Myocyte (in vitro differentiated cells): ENCODE data around the gene D2HGDH. TPM values are rescaled to one million over a fixed set of nuclear protein-coding genes. Genes with fewer than 3 reads are reported as not detected.
"Not testable (repeated sequence)": the region's sequence is repeated elsewhere in the genome, so short reads cannot be mapped to it uniquely, and the experiment has no call there.

Source experiments
- DNase-seq: peaks from one replicate; pipeline ENCODE4 v3.0.0-alpha.2; 2012; ENCODE audit warnings: low read depth
- total RNA-seq: library from RNA; depleted of rRNA; stranded (reverse); fragments of >200 nt; gene quantifications from 2 replicates; pipeline ENCODE4 v1.2.3, GENCODE V29; 2014

D2HGDH gene
- total RNA-seq, 1 donor from 2014 or later = 17.3 TPM

DNA sequence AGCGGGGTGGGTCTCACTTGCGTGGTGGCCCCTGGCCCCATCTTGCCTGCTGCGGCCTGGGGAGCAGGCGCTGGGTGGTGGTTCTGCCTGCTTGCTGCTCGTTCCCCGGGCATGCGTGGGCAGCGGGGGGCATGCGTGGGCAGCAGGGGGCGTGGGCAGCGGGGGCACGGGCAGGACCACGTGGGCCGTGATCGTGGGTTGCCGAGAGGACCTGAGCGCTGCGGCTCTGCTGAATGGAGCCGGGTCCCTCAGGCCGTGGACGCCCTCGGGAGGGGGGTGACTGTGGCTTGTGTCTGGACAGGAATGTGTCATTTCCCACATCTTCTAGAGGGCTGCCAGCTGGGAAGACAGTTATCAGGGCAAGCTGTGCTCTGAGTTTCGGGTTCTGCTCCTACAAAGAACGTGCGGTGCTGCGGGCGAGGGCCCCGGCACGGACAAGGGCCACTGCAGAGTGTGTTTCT is 33.9 kb downstream of the D2HGDH start:
- DNase-seq = no peak

DNA sequence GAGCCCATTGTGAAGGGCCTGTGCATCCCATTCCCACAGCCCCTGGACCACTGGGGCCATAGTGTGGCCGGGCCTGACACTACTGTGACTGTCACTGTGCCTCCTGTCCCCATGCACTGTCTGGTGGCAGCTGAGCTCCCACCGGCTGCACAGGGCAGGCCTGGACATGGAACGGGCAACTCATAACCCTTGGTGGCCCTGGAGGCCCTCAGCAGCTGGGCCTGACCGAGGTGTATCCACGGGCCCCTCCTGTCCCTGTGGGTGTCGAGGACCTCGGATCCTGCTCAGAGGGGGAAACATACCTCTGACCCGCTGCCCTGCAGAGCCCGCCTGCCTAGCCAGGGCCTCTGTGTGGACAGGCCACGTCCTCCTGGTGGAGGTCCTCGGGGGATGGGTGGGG is 34.4 kb downstream of the D2HGDH start:
- no peak for DNase-seq

DNA sequence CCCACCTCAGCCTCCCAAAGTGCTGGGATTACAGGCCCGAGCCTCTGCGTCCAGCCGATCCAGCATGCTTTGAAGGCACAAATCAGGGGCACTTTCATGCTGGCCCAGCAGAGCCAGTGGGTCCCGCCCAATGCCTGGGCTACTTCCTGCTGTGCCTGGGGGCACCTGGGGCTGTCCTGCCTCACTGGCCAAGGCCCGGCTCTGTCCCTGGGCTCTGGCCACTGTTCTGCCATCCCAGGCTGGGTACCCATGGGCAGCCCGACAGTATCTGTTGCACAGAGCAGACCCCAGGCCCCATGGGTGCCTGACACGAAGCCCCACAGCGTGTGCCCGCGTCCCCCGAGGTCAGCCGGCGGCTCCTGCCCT is 35.4 kb downstream of the D2HGDH start:
- no peak for DNase-seq

DNA sequence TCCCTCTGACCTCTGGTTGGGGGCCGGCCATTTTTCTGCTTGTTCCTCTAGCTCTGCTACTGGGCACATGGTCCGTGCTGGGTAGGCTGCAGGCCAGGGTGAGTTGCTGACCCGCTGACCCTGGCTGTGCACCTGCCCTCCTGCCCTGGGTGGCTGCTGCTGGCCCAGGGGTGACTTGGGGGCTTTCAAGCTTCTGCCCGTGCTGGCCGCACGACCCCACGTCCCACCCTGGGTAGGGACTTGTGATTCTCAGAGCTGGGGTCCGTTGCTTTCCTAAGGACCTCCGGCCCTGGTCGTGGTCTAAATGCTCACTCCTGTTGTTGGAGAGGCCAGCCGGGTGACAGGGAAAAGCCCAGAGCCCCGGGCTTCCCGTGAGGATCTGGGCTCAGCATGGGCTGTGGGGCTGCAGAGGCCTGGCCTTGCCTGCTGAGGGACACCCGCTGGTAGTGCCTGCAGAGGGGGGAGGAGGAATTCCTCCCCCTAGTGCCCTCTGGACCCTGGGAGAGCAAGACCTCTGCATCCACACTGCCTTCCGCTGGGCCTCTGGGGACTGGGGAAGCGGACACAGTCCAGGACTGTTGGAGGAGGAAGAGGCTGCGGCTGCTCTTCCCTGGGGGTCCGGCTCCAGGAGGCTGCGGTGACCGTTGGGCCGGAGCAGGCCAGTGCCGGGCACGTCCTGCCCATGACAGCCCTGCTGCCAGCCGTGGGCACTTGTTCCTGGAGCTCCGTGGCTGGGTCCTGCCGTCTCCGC is 35.9 kb downstream of the D2HGDH start:
- no peak for DNase-seq

DNA sequence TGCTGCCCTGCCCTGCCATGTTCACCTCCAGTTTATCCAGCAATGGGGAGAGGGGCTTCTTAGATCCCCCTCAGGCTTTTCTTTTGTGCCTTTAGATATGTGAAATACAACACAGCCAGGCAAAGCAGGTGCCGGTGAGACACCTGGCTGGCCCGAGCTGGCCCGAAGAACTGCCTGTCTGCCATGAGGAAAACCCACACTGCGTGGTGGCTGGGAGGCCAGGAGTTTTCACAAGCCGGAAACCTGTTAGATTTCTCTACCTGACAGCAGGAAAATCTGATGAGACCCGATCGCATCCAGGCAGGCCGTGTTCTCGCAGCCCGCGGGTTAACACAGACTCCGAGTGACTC is 36.5 kb downstream of the D2HGDH start:
- no peak for DNase-seq

DNA sequence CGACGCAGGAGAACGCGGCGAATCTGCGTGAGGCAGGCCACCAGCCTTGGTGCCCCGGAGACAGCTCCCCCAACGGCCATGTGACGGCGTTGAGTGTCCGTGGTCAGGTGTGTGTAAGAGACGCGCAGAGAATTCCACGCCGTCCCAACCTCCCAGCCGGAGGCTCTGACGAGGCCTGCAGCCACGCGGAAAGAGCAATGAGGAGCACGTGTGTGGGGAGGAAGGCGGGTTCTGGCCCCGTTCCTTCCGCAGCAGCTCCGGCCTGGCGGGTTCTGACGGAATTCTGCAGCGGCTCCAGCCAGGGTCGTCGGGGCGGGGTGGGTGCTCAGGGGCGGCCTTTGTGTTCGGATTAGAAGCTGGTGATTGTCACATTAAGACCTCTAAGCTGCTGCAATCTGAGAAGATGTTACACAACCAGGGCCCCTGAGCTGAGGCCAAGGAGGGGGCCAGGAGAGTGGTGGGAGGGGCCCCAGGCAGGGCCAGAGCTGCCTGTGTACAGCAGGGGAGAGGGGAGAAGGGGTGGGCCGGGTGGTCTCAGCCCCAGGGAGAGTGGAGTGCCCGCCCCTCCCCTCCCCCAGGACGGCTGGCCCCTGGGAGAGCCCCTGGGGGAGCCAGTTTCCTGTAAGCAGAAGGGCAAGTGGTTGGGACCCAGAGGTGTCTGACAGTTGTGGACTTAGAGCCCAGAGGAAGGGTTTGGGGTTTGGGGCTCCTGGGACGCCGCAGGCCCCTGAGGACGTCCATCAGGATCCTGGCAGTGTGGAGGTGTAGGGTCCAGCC is 37.0 kb downstream of the D2HGDH start:
- no peak for DNase-seq

DNA sequence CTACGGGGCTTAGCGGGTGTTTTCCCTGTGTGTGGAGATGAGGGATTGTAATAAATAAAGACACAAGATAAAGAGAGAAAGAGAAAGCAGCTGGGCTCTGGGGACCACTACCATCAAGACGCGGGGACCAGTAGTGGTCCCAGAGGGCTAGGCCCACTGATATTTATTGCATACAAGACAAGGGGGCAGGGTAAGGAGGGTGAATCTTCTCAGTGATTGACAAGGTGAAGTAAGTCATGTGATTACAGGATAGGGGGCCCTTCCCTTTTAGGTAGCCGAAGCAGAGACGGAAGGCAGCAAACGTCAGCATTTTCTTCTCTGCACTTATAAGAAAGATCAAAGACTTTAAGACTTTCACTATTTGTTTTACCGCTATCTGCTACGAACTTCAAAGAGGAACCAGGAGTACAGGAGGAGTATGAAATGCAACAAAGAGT is 37.7 kb downstream of the D2HGDH start:
- no peak for DNase-seq

DNA sequence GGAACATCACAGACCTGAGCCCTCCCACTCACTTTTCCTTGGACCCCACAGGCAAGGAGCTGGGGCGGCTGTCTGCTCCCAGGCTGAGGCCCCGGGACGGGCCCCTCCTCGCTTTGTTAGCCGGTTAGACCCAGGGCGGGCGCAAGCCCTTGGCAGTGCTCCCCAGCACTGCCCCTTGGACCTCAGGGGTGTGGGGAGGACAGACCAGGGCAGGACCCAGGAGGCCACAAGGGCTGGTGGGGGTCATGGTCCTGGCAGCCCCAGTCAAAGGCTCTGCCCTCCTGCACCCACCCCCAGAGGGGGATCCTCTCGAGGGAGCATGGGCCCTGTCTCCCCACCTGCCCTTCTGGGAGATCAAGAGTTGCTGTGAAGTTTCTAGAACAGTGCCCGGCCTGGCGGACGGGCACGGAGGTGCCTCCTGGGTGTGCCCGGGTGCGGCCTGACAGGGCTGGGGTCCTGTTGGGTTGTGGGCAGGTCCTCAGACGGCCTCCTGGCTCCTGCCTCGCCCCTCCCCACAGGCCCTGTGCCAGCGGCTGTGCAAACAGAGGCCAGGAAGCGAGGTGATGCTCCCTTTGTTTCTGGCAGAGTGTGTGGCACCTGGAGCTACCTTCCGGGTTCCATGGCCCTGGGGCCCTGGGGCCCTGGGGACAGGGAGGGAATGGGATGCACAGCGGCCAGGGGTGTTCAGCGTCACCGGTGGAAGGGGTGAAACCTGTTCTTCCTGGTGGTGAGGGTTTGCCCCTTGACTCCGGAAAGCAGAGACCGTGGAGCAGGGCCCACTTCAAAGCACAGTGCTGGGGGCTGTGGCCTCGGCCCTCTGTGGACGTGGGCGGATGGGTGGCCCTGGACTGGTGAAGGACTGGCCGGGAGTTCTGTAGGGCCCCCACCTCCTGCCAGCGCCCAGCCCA is 39.3 kb downstream of the D2HGDH start:
- DNase-seq = no peak

DNA sequence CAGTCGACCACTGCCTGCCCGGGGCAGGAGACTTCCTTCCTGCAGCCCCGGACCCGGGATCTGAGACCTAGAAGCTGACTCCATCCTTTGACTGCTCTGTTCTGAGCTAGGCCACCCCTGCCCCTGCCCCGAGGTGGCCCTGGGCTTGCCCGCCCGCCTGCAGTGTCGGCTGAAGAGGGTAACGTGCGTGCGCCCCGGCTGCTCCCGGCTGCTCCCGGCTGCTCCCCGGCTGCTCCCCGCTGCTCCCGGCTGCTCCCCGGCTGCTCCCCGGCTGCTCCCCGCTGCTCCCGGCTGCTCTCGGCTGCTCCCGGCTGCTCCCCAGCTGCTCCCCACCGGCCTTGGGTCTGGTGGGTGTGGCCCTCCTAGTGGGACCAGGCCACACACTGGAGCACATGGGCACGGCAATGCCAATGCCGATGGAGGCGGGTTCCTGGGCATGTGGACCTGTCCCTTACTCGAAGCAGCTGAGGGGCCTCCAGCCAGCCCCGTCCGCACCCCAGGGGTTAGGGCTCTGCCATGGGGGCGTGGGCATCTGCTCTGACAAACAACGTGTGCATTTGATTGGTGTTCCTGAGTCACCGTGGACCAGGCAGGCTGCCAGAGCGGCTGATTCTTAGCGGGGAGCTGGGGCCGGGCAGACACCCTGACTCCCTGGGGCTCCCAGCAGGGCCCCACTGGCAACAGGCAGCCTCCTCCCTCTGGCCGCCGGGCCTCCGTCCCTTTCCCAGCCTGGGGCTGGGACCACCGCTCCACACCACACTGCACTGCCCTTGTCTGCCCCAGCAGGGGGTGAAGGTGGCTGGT is 40.2 kb downstream of the D2HGDH start:
- DNase-seq = peak; percentile 79

DNA sequence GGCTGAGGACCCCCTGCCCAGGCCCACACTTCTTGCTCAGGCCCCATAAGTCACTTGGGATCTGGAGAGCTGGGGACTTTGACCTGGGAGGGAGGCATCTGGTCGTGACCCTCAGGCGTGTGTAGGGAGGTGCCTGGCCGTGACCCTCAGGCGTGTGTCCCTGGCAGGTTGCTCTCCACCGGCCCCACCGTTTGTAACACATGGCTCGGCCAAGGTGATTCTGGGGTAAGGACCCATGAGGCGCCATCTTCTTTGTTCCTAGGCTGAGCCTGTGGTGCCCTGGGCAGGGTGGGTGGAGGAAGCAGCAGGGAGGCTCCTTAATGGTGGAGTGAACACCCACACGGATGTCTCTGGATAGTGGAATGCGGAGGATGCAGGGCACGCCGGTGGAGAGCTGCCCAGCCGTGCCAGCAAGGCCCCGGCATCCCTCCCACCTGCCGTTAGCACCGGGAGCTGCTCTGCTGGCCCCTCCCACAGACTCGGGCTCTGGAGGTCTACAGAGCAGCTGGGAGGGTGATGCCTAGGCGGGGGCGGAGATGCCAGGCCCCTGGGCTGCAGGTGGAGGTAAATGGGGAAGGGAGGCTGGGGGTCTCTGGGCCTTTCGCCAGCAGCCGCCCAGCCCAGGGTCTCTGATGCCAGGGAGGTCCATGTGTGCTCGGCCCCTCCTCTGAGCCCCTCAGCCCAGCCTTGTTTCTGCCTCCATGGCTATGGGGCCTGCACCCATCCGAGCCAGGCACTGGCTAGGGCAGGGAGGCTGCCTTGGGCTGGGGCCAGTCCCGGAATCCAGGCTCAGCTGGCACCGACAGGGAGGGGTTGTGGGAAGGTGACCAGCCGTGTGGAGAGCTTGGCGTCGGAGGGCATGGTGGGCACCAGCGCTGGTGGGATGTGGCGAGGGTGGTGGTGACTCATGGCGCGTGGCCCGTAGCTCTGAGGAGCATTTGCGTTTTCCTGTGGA is 41.1 kb downstream of the D2HGDH start:
- DNase-seq = peak; percentile 22

DNA sequence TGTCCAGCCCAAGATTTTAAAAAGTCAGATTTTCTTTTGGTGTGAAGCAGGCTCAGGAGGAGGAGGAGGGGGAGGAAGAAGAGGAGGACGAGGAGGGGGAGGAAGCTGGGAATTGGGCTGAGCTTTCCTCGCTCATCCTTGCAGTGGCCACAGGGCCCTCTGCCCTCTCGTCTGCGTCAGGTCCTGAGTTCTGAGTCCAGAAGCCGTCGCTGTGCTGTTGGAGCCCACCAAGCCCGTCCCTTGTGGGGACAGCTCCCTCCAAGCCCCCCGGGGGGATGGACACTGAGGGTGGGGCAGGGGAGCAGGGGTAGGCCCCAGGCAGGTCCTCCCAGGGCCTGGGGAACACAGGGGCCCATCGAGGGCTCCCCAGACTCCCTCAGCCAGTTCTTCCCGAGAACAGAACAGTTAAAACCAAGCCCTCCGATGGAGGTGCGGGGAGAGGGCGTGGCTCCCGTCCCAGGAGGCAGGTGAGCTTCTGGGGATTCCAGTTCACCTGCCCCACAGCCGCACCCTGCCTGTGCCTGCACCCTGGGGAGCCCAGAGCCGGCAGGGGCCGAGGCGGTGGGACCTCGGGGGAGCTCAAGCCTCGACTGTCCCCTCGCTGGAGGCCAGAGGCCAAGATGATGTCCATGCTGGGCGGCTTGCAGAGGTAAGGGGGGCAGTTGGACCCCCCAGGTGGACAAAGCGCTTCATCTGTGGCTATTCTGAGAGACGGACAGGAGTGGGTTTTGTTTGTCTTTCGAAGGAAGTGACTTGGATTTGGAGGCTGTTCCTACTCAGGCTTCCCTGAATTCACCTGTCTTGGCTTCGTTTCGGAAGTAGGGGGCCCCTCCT is 42.1 kb downstream of the D2HGDH start, which contains the start of gene GAL3ST2:
Gene GAL3ST2 (plus strand): TSS at position 487 of the 834 bp plus-strand sequence. CDS start 134 bp downstream, at position 621.
- DNase-seq = no peak

DNA sequence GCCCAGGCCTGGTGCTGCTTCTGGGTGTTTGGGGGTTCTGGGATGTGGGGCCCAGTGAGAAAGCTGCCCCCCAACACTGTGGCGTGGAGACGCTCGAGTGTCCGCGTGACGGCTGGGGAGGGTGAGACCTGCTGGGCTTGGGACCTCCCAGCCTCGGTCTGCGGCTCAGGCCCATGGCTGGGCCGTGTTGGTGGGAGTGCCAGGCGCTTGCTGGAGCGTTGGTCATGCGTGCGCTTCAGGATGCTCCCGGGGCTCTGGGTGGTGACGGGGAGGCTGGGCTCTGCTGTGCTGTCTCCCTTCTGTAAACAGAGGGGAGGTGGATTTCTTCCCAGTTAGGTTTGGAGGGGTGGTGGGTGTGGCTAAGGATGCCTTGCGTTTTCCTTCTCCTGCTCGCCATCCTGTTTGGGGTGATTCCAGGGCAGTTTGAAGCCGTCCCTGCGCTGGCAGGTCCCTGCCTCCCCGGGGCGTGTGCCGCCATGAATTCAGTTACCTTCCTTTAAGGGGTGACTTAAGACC is 42.8 kb downstream of the D2HGDH start:
- DNase-seq = no peak

DNA sequence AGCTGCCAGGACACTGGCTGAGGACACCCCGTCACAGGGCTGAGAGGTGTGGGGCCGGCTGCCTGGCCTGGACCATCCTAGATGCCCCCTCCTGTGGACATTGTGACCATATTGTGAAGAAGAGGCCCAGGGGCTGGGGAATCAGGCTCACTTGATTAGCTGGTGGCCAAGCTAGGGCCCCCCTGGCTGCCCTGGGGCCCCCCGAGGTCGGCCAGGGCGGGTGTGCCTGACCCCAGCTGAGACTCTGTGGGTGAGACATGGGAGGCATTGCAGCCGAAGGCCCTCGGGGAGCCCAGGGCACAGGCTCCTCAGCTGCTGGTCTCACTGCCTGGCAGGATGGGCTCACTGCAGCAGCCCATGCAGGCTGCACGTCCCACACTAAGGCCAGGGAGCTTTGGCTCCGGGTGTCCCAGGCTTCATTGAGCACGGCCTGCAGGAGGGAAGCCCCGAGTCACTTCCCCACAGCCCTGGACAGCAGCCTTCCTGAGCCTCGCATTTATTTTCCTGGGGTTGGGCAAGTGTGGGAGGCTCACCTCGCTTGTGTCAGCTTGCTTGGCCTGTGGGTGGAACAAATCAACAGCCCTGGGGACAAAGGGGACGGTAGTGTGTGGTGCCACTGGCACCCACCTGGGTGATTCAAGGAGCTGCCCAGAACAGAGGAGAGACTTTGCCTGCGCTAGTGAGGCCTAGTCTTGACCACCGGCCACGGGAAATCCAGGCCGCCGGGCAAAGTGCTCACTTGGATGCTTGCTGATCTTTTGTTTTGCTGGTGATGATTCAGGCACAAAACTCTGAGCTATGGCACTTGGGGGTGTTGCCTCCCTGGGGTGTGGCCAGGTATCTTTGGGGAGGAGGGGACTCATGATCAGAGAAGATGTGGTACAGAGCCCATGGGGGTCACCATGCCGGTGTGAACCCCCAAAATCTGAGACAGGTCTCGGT is 43.5 kb downstream of the D2HGDH start:
- DNase-seq = no peak

DNA sequence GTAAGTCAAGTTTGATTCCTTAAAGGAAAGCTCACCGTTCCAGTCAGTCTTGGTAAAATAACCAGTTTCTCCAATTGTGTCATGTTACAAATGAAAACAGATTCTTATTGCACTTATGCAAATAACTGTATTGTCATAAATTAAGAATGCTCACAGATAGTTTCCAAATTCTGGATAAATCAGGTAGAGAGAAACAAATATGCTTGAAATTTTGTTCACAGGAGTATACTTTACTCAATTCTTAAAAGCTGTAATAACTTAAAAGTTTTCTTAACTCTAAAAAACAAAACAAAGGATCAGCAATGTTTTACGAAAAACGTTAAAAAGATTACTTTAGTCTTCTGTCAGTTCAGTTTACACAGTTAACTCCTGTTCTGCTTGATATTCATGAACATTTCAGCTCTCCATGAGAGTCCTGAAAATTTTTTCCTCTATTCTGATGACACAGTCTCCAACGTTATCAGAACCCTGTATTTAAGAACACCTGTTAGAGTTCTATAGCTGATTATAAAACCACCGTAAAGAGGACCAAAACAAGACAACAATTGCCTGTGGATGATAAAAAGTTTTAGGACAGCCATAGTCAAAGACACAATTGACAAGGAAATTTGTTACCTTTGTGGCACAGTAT is 46.6 kb downstream of the D2HGDH start:
- no peak for DNase-seq

DNA sequence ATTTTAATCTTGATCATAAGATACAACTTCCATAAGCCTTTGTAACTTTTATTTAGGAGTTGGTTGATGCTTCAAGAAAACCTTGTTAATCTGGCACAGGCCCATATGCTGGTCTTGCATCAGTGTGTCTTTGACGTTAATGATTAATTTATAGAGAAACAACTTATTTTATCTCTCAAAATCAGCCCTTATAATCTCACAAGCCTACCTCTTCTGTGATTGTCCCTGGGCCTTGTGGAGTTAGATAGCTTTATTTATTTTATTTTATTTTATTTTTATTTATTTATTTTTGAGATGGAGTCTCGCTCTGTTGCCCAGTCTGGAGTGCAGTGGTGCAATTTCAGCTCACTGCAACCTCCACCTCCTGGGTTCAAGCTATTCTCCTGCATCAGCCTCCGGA is 47.6 kb downstream of the D2HGDH start:
- not testable (repeated sequence) for DNase-seq

DNA sequence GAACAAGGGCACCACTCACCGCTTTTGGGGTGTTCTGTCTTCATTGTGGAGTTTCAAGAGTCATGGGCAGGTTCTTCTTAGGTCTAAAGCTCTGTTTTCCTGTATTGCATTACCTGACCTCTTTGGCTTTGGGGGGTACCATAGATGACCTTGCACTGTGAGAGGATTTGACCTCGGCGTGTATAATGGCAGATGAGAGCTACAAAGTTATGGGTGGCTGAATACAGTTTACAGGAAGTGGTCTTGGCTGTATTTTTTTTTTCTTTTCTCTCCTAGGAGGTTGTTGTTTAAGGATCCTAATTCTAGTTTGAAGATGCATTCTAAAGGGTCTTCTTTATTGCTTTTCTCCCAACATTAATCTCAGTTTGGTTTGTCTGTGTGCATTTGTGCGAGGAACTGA is 53.7 kb downstream of the D2HGDH start:
- DNase-seq = no peak

DNA sequence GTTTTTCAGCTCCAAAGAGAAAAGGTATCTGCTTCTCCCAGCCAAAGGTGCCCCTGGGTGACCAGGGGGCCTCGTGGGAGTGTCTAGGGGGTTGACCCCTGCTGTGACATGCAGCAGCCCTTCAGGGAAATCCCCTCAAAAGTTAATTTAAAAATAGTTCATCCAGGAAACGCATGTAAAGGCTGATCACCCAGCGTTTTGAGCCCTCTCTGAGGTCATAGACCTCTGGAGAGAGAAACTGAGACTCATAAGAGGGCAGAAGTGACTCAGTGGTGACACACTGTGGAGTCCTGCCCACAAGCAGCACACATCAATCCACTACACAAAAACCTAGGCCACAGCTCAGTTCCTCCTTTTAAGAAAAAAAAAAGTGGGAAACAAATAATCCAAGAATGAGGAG is 54.1 kb downstream of the D2HGDH start:
- no peak for DNase-seq
